GM23338 (cell line): ENCODE measurements around the gene RIC3. TPM values are rescaled to one million over a fixed set of nuclear protein-coding genes. Genes with fewer than 3 reads are reported as not detected.

Experiments
- ATAC-seq: fragments of 200-7000 bp; cut with Tn5 transposase; 3 replicates; pipeline ENCODE4 v1.9.1; 2020
- DNase-seq: peaks from one replicate; pipeline ENCODE4 v3.0.0-alpha.2; 2015; ENCODE audit warnings: low spot score
- H2AFZ ChIP-seq: fragments of 200-600 bp; sonication (generic); 2 replicates; pipeline ENCODE4 v1.8.0; 2016; ENCODE audit warnings: antibody characterized with exemption, mild to moderate bottlenecking, moderate library complexity
- H3F3A ChIP-seq: fragments of 200-600 bp; sonication (generic); replicated peaks from 2 replicates; pipeline ENCODE4 v1.8.0; 2017; ENCODE audit warnings: antibody characterized with exemption, mixed run types, low read depth
- H3K27ac ChIP-seq: fragments of 200-600 bp; sonication (generic); 2 replicates; pipeline ENCODE4 v1.6.1; 2016; ENCODE audit warnings: low read depth
- H3K27me3 ChIP-seq: fragments of 200-600 bp; sonication (generic); 2 replicates; pipeline ENCODE4 v1.8.0; 2016; ENCODE audit warnings: mild to moderate bottlenecking, mixed run types, moderate library complexity; ENCODE audit not compliant: insufficient read depth
- H3K36me3 ChIP-seq: fragments of 200-600 bp; sonication (generic); 2 replicates; pipeline ENCODE4 v1.8.0; 2016; ENCODE audit warnings: mild to moderate bottlenecking; ENCODE audit not compliant: insufficient read depth
- H3K4me1 ChIP-seq: fragments of 200-600 bp; sonication (generic); 2 replicates; pipeline ENCODE4 v1.8.0; 2016; ENCODE audit warnings: mild to moderate bottlenecking, moderate library complexity; ENCODE audit not compliant: insufficient read depth
- H3K4me2 ChIP-seq: fragments of 200-600 bp; sonication (generic); 2 replicates; pipeline ENCODE4 v1.7.1; 2017; ENCODE audit warnings: mixed run types
- H3K4me3 ChIP-seq: fragments of 200-600 bp; sonication (generic); 2 replicates; pipeline ENCODE4 v1.6.1; 2016; ENCODE audit warnings: mixed run types
- H3K79me2 ChIP-seq: fragments of 200-600 bp; sonication (generic); replicated peaks from 2 replicates; pipeline ENCODE4 v1.8.0; 2017; ENCODE audit warnings: mild to moderate bottlenecking; ENCODE audit not compliant: insufficient read depth
- H3K9me2 ChIP-seq: fragments of 200-600 bp; sonication (generic); 2 replicates; pipeline ENCODE4 v1.8.0; 2017; ENCODE audit not compliant: insufficient read depth
- H4K20me1 ChIP-seq: fragments of 200-600 bp; sonication (generic); replicated peaks from 2 replicates; pipeline ENCODE4 v1.8.0; 2017; ENCODE audit warnings: mild to moderate bottlenecking; ENCODE audit not compliant: insufficient read depth
- H3K27ac Mint-ChIP-seq: 2 replicates; pipeline ENCODE4 v1.8.0; 2020; ENCODE audit warnings: inconsistent platforms, mild to moderate bottlenecking, moderate library complexity, mixed read lengths
- H3K27me3 Mint-ChIP-seq: 3 replicates; pipeline ENCODE4 v1.8.0; 2022; ENCODE audit warnings: low read depth, mild to moderate bottlenecking, moderate library complexity, mixed read lengths, inconsistent platforms; ENCODE audit not compliant: insufficient read depth, poor library complexity
- H3K36me3 Mint-ChIP-seq: 3 replicates; pipeline ENCODE4 v1.8.0; 2021; ENCODE audit warnings: low read depth, mild to moderate bottlenecking, inconsistent platforms, moderate library complexity, mixed read lengths
- H3K4me1 Mint-ChIP-seq: 3 replicates; pipeline ENCODE4 v1.8.0; 2020; ENCODE audit warnings: mild to moderate bottlenecking, inconsistent platforms, mixed read lengths
- H3K4me3 Mint-ChIP-seq: 3 replicates; pipeline ENCODE4 v1.8.0; 2021; ENCODE audit warnings: moderate library complexity, mild to moderate bottlenecking, inconsistent platforms, mixed read lengths
- H3K9me3 Mint-ChIP-seq: 3 replicates; pipeline ENCODE4 v1.8.0; 2020; ENCODE audit warnings: moderate library complexity, mild to moderate bottlenecking, inconsistent platforms, mixed read lengths
- ETS1 ChIP-seq: IDR thresholded peaks from 2 replicates; pipeline ENCODE4 v1.6.1; 2016; ENCODE audit warnings: antibody characterized with exemption
- EZH2 ChIP-seq: fragments of 200-600 bp; sonication (generic); IDR thresholded peaks from one replicate; pipeline ENCODE4 v1.8.0; 2017; ENCODE audit warnings: antibody characterized with exemption, mild to moderate bottlenecking, low read depth; ENCODE audit not compliant: unreplicated experiment
- EZH2phosphoT487 ChIP-seq: fragments of 200-600 bp; sonication (generic); IDR thresholded peaks from one replicate; pipeline ENCODE4 v1.8.1; 2018; ENCODE audit warnings: antibody characterized with exemption; ENCODE audit not compliant: unreplicated experiment
- NANOG ChIP-seq: IDR thresholded peaks from 2 replicates; pipeline ENCODE4 v1.6.1; 2016; ENCODE audit warnings: antibody characterized with exemption, borderline replicate concordance
- STAT1 ChIP-seq: IDR thresholded peaks from one replicate; pipeline ENCODE4 v1.6.1; 2016; ENCODE audit warnings: antibody characterized with exemption; ENCODE audit not compliant: unreplicated experiment
- ZNF331 ChIP-seq: fragments of 250-450 bp; sonication (Bioruptor Pico); IDR thresholded peaks from 2 replicates; pipeline ENCODE4 v1.5.0; 2020; ENCODE audit warnings: low read depth, mild to moderate bottlenecking, moderate library complexity
- ZNF462 ChIP-seq: fragments of 250-450 bp; sonication (Bioruptor Pico); IDR thresholded peaks from 2 replicates; pipeline ENCODE4 v1.5.0; 2020; ENCODE audit warnings: mild to moderate bottlenecking, moderate library complexity
- polyA plus RNA-seq: library from polyadenylated mRNA; unstranded; fragments of >200 nt; fragmentation: Nextera tagmentation; extraction: Ambion mirVana; gene quantifications from 2 replicates; pipeline ENCODE4 v1.2.1, GENCODE V29; 2016
- total RNA-seq: library from RNA; depleted of rRNA; stranded (reverse); fragments of >200 nt; shearing (Covaris generic); gene quantifications from 2 replicates; pipeline ENCODE4 v1.2.3, GENCODE V29; 2014
- TF ChIP-seq, protein P1 (sequence below): IDR thresholded peaks from one replicate; pipeline ENCODE4 v1.6.1; 2018; ENCODE audit warnings: antibody characterized with exemption; ENCODE audit not compliant: unreplicated experiment
- TF ChIP-seq, protein P2 (sequence below), 2 experiments: fragments of 200-600 bp in 1 of 2; sonication (generic) in 1 of 2; conservative IDR thresholded peaks; 2 replicates each; pipeline versions ENCODE4 v1.5.1 to v1.6.1; 2016 to 2017; ENCODE audit warnings: antibody characterized with exemption in 2 of 2, low read depth in 2 of 2, mild to moderate bottlenecking in 2 of 2, moderate library complexity in 1 of 2

The RIC3 gene
- total and polyA plus RNA-seq, 2 experiments from 2014 or later, result 17.8 to 21.3 TPM

DNA sequence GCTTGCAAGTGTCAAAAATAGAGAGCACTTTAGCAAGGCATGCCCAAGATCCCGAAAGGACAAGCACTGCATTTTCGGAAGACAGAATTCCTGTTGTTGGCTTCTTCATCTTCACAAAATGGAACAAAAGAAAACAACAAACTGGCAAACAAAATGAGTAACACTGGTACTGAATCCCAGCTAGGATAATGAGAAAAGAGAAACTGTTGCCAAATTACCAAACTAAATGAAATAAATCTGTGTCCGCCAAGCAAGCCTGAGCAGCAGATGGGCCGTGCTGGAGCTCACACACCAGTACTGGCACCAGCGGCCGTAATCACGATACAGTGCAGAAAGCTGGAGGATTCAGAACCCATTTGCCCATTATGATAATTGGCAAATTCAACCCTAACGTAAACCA is 57.2 kb downstream of the RIC3 start:
- no peaks in the 10 kb centered on the region; the same call in 1 of the 2 replicates for H3K79me2 ChIP-seq
- DNase-seq (no peak), ATAC-seq (no peak)
- H3K36me3 ChIP-seq, result peaks cover 9% of the 10 kb centered on the region; the same call in 1 of the 2 replicates
- peaks cover 23% of the 10 kb centered on the region; the same call in 2 of the 3 replicates for H3K36me3 Mint-ChIP-seq
- H3F3A ChIP-seq, result no peaks in the 10 kb centered on the region
- peaks cover 7% of the 10 kb centered on the region for H3K27me3 Mint-ChIP-seq
- H3K4me3 Mint-ChIP-seq, result no peak overlapping the region
- H3K27ac ChIP-seq, result no peak overlapping the region
- H3K27me3 ChIP-seq, result no peaks in the 10 kb centered on the region
- no peaks in the 10 kb centered on the region for H3K9me3 Mint-ChIP-seq
- no peaks in the 10 kb centered on the region for H3K9me2 ChIP-seq
- no peak overlapping the region for H3K27ac Mint-ChIP-seq
- TF ChIP-seq EZH2phosphoT487, result no peak
- TF ChIP-seq, protein P1, sequence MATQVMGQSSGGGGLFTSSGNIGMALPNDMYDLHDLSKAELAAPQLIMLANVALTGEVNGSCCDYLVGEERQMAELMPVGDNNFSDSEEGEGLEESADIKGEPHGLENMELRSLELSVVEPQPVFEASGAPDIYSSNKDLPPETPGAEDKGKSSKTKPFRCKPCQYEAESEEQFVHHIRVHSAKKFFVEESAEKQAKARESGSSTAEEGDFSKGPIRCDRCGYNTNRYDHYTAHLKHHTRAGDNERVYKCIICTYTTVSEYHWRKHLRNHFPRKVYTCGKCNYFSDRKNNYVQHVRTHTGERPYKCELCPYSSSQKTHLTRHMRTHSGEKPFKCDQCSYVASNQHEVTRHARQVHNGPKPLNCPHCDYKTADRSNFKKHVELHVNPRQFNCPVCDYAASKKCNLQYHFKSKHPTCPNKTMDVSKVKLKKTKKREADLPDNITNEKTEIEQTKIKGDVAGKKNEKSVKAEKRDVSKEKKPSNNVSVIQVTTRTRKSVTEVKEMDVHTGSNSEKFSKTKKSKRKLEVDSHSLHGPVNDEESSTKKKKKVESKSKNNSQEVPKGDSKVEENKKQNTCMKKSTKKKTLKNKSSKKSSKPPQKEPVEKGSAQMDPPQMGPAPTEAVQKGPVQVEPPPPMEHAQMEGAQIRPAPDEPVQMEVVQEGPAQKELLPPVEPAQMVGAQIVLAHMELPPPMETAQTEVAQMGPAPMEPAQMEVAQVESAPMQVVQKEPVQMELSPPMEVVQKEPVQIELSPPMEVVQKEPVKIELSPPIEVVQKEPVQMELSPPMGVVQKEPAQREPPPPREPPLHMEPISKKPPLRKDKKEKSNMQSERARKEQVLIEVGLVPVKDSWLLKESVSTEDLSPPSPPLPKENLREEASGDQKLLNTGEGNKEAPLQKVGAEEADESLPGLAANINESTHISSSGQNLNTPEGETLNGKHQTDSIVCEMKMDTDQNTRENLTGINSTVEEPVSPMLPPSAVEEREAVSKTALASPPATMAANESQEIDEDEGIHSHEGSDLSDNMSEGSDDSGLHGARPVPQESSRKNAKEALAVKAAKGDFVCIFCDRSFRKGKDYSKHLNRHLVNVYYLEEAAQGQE, result no peak
- TF ChIP-seq ZNF331 (CRISPR knock-in tag), result no peak
- TF ChIP-seq EZH2, result no peak
- no peak for TF ChIP-seq ZNF462 (CRISPR knock-in tag)
- TF ChIP-seq, protein P2, sequence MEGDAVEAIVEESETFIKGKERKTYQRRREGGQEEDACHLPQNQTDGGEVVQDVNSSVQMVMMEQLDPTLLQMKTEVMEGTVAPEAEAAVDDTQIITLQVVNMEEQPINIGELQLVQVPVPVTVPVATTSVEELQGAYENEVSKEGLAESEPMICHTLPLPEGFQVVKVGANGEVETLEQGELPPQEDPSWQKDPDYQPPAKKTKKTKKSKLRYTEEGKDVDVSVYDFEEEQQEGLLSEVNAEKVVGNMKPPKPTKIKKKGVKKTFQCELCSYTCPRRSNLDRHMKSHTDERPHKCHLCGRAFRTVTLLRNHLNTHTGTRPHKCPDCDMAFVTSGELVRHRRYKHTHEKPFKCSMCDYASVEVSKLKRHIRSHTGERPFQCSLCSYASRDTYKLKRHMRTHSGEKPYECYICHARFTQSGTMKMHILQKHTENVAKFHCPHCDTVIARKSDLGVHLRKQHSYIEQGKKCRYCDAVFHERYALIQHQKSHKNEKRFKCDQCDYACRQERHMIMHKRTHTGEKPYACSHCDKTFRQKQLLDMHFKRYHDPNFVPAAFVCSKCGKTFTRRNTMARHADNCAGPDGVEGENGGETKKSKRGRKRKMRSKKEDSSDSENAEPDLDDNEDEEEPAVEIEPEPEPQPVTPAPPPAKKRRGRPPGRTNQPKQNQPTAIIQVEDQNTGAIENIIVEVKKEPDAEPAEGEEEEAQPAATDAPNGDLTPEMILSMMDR (conservative IDR thresholded peaks at IDR 0.05; ENCODE audit: low read depth in 2 of 2), result no peak
- TF ChIP-seq STAT1, result no peak
- TF ChIP-seq ETS1, result no peak
- TF ChIP-seq NANOG, result no peak
- no peak overlapping the region for H3K4me2 ChIP-seq
- no peak overlapping the region for H3K4me3 ChIP-seq
- H3K4me1 ChIP-seq, result no peaks in the 10 kb centered on the region
- no peaks in the 10 kb centered on the region for H3K4me1 Mint-ChIP-seq
- no peak overlapping the region for H2AFZ ChIP-seq
- H4K20me1 ChIP-seq, result peaks cover 6% of the 10 kb centered on the region
